ENCODE data around the gene LGR5. TPM values are rescaled to one million over a fixed set of nuclear protein-coding genes. Genes with fewer than 3 reads are reported as not detected.

The LGR5 gene
- total and polyA plus RNA-seq, 10 donors, result 0.02 to 0.19 (median 0.02) TPM; not detected in 7

DNA sequence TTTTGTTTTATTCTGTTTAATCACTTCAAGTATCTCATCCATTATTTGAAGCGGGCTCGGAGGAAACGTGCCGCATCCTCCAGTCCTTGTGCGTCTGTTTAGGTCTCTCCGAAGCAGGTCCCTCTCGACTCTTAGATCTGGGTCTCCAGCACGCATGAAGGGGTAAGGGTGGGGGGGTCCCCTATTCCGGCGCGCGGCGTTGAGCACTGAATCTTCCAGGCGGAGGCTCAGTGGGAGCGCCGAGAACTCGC lies 311 bp upstream of the LGR5 start:
- H3K4me3 ChIP-seq, result peak overlapping the region in 7 of 8 donors; percentile 28 to 63 (median 34)
- WGBS, 5 donors, result 0 to 5% (median 2%) methylated on average over 17 of the region's 17 CpGs
- intact Hi-C loops (cut with DNase I; ENCODE audit: low total_unique reads), result no loop called here

DNA sequence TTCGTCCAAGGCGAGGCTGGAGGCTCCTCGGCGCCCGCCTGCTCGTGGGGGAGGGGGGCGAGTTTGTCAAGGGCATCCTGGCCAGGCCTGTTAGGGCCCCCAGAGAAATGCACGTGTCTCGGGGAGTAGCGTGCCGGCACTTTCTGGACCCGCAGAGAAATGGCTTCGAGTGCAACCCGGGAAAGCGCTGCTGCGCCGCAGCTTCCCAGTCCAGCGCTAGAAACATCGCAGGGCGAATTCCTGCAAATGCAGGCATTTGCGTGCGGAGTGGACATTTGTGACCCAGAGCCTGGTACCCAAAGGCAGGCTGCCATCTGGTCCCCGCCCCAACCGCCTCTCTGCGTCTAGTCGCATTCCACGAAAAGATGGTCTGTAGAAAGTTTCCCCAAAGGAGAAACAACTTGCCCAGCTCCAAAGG lies 756 bp downstream of the LGR5 start:
- peak; percentile 62 for DNase-seq
- no peaks in the 10 kb centered on the region for H3K36me3 ChIP-seq
- peaks cover 0 to 66% (median 48%) of the 10 kb centered on the region in 7 donors for H3K27me3 ChIP-seq (replicated peaks in 1 of 7)

More for the DNA sequence above, 311 bp upstream of the LGR5 start:
- H3K27ac ChIP-seq, result no peak overlapping the region
- H3K4me1 ChIP-seq, result peaks cover 19 to 29% (median 25%) of the 10 kb centered on the region in 6 donors
- H3K36me3 ChIP-seq, result no peaks in the 10 kb centered on the region
- H3K27me3 ChIP-seq (replicated peaks in 1 of 7), result peaks cover 0 to 60% (median 48%) of the 10 kb centered on the region in 7 donors
- no peak for TF ChIP-seq POLR2AphosphoS5 (IDR thresholded peaks at IDR 0.05)
- no peak for TF ChIP-seq POLR2A (IDR thresholded peaks at IDR 0.05)
- TF ChIP-seq, protein P1, sequence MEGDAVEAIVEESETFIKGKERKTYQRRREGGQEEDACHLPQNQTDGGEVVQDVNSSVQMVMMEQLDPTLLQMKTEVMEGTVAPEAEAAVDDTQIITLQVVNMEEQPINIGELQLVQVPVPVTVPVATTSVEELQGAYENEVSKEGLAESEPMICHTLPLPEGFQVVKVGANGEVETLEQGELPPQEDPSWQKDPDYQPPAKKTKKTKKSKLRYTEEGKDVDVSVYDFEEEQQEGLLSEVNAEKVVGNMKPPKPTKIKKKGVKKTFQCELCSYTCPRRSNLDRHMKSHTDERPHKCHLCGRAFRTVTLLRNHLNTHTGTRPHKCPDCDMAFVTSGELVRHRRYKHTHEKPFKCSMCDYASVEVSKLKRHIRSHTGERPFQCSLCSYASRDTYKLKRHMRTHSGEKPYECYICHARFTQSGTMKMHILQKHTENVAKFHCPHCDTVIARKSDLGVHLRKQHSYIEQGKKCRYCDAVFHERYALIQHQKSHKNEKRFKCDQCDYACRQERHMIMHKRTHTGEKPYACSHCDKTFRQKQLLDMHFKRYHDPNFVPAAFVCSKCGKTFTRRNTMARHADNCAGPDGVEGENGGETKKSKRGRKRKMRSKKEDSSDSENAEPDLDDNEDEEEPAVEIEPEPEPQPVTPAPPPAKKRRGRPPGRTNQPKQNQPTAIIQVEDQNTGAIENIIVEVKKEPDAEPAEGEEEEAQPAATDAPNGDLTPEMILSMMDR (IDR thresholded peaks at IDR 0.05 in 8 of 11, conservative IDR thresholded peaks at IDR 0.05 in 3 of 11), result no peak
- peaks cover 0 to 29% (median 24%) of the 10 kb centered on the region in 8 donors for H3K9me3 ChIP-seq
- DNase-seq, result no peak

DNA sequence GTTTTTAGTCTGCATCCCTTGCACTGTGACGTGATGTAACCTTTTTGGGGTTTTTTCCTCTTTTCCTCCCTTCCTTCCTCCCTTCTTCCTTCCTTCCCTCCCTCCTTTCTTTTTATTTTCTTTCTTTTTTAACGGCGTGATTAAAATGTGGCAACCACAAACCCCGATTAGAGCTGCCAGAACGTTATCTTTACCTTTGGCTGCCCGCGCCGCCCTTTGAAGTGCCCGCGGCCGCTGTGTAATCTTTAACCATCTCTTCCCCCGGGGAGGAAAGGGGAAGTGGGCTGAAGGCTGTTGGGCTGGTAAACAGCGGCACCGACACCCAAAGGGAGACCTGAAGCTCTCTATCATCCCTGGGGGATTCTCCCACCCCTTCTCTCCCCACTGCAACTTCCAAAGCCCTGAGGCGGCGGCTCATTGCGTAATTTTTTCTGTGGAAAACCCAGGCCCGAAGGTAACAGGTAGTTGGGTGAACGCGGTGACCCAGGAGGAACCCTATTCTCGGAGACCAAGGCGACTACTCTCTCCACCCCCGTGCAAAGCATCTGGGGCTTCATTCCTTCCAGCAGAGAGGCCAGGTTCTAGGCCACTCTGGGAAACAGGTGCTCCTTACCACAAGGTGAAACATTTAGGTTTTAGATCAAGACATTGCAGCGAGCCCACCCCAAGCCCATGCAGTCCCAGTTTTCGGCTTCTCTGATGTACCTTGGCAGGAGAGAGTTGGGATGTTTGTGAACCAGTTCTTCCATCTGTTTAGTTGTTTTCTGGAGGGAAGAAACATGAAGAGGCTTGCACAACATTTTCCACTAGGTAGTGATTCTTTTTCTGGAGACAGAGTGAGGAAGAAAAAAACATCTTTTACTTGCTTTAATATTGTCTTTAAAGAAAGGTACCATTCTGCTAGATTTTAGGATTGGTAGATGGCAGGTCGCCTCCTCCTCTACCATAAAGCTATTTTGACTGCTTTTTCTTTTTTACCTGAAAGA lies 1.5 kb downstream of the LGR5 start:
- intact Hi-C loops (cut with DNase I; ENCODE audit: low total_unique reads), result no loop called here
- H3K27ac ChIP-seq, result no peak overlapping the region
- H3K4me3 ChIP-seq, result peak overlapping the region in 5 of 8 donors; percentile 28 to 63 (median 41)
- H3K27me3 ChIP-seq (replicated peaks in 1 of 7), result peaks cover 0 to 72% (median 46%) of the 10 kb centered on the region in 7 donors
- peaks cover 0 to 16% (median 13%) of the 10 kb centered on the region in 8 donors for H3K9me3 ChIP-seq
- no peak for DNase-seq
- no peaks in the 10 kb centered on the region for H3K36me3 ChIP-seq
- no peak for TF ChIP-seq POLR2A (IDR thresholded peaks at IDR 0.05)
- TF ChIP-seq, protein P1 (IDR thresholded peaks at IDR 0.05 in 8 of 11, conservative IDR thresholded peaks at IDR 0.05 in 3 of 11), result no peak
- no peak for TF ChIP-seq POLR2AphosphoS5 (IDR thresholded peaks at IDR 0.05)
- peaks cover 19 to 29% (median 25%) of the 10 kb centered on the region in 6 donors for H3K4me1 ChIP-seq
- 8 to 10% (median 10%) methylated on average over 26 of the region's 26 CpGs for WGBS, 5 donors

More for the DNA sequence above, 756 bp downstream of the LGR5 start:
- TF ChIP-seq, protein P1 (IDR thresholded peaks at IDR 0.05 in 8 of 11, conservative IDR thresholded peaks at IDR 0.05 in 3 of 11), result no peak
- no peak for TF ChIP-seq POLR2A (IDR thresholded peaks at IDR 0.05)
- WGBS, 5 donors, result 0 to 3% (median 1%) methylated on average over 10 to 27 of the region's 27 CpGs
- peak overlapping the region; percentile 5 to 63 (median 33) for H3K4me3 ChIP-seq
- intact Hi-C loops (cut with DNase I; ENCODE audit: low total_unique reads), result no loop called here
- H3K9me3 ChIP-seq, result peaks cover 0 to 23% (median 20%) of the 10 kb centered on the region in 8 donors
- no peak overlapping the region for H3K27ac ChIP-seq
- H3K4me1 ChIP-seq, result peaks cover 19 to 29% (median 25%) of the 10 kb centered on the region in 6 donors

Measured in spleen (tissue), 11 donors.